Heart left ventricle (tissue), 13 donors: ENCODE measurements around the gene ADGRL3.

Experiments
- CTCF ChIP-seq, 12 donors: fragments of 200-600 bp; sonication (generic) in 4 of 12; IDR thresholded peaks; one replicate each; pipeline versions ENCODE4 v1.5.0 to v1.8.0; 2018 to 2022; ENCODE audit warnings: antibody characterized with exemption in 12 of 12, mild to moderate bottlenecking in 5 of 12
- POLR2A ChIP-seq, 2 donors: fragments of 450-650 bp; IDR thresholded peaks; one replicate each; pipeline ENCODE4 v1.6.1; 2017; ENCODE audit warnings: antibody characterized with exemption in 2 of 2, mild to moderate bottlenecking in 2 of 2, moderate library complexity in 2 of 2
- donor health status: ischemic (EF 13 %, LVEDD 7.1; RV severe dilation, severe dysfunction).
- donor health status: DM: no; HTN: yes; CAD: no.
- donor health status: DM: no; HTN: no; CAD: no.
- donor health status: ischemic (EF 25% LVEDD 6.9; RV normal size, moderate dysfunction).
- donor health status: ischemic (EF 25% LVEDD 5.7; RV mildly dilated, moderate dysfunction).
- donor health status: ischemic (EF 35%, LVEDD 5.7; RV mildly dilated, moderate dysfunction).
- donor health status: nonischemic (EF 11% LVEDD 7.7; RV severe dilation, severe dysfunction).
- donor health status: DM: yes; HTN: yes; CAD: no.
- donor health status: PGD.
- donor health status: ischemic (EF 29% LVEDD 5.4; RV normal size, mild dysfunction).
- donor health status: nonischemic (EF 23%, LVEDD 6.1; RV moderate dilation, normal function).

- TF ChIP-seq CTCF (IDR thresholded peaks at IDR 0.05) = no peak
- TF ChIP-seq POLR2A (IDR thresholded peaks at IDR 0.05) = no peak
Observed at GRCh38 chr4:61277785-61278760, 77.9 kb downstream of the ADGRL3 start.
